HepG2 (cell line): ENCODE measurements around the gene XCL2. TPM values are rescaled to one million over a fixed set of nuclear protein-coding genes. Genes with fewer than 3 reads are reported as not detected.

Experiments
- ATAC-seq: fragments of 200-7000 bp; cut with Tn5 transposase; 3 replicates; pipeline ENCODE4 v1.9.1; 2020; ENCODE audit warnings: mild to moderate bottlenecking, moderate library complexity
- BruUV-seq: library from RNA; stranded (reverse); fragments of 400-500 nt; replicated peaks from 2 replicates; lab custom pipeline; 2021; lab: Mats Ljungman, UMichigan
- CTCF ChIA-PET: fragments of 300-600 bp; formaldehyde crosslinking; extraction: SDS; loops from one replicate; lab custom pipeline; 2021; ENCODE audit warnings: low total read pairs, inconsistent platforms, low intra/inter-chr PET ratio; lab: Yijun Ruan, JAX
- POLR2A ChIA-PET: fragments of 350-600 bp; sonication (Branson Sonifier 250); formaldehyde crosslinking; loops from one replicate; lab custom pipeline; 2020; ENCODE audit warnings: antibody characterized with exemption, inconsistent platforms; lab: Yijun Ruan, JAX
- DNase-seq: peaks from one replicate; pipeline ENCODE4 v3.0.0-alpha.2; 2015; ENCODE audit warnings: low spot score
- FAIRE-seq: peaks from 3 replicates; lab custom pipeline; 2011; peaks lifted over from hg19 to GRCh38; lab: Jason Lieb, UNC
- H2AFZ ChIP-seq: one replicate; pipeline ENCODE4 v1.6.1; 2011; ENCODE audit warnings: low read length, inconsistent platforms
- H3K27ac ChIP-seq: fragments of 300-600 bp; 3 replicates; pipeline ENCODE4 v1.8.0; 2011; ENCODE audit warnings: mixed run types, mild to moderate bottlenecking, mixed read lengths, low read length, inconsistent platforms; ENCODE audit not compliant: insufficient read depth; ENCODE audit errors: extremely low read length
- H3K27me3 ChIP-seq, 2 experiments: fragments of 200-600 bp in 1 of 2; 2 replicates in 1 of 2; 3 replicates in 1 of 2; pipeline versions ENCODE4 v1.6.0 to v1.8.0; 2011; ENCODE audit warnings: low read length in 2 of 2, mild to moderate bottlenecking in 2 of 2, moderate library complexity in 2 of 2, inconsistent platforms in 1 of 2; ENCODE audit not compliant: insufficient read depth in 2 of 2, control insufficient read depth in 1 of 2
- H3K36me3 ChIP-seq, 2 experiments: fragments of 200-600 bp in 1 of 2; replicated peaks in 1 of 2; 2 replicates in 1 of 2; 3 replicates in 1 of 2; pipeline versions ENCODE4 v1.5.1 to v1.8.0; 2011; ENCODE audit warnings: low read length in 2 of 2, inconsistent platforms in 1 of 2; ENCODE audit not compliant: insufficient read depth in 2 of 2, control insufficient read depth in 1 of 2
- H3K4me1 ChIP-seq: 2 replicates; pipeline ENCODE4 v1.5.1; 2012; ENCODE audit warnings: low read length, inconsistent platforms; ENCODE audit not compliant: insufficient read depth
- H3K4me2 ChIP-seq: 2 replicates; pipeline ENCODE4 v1.6.0; 2011; ENCODE audit warnings: low read depth, low read length, inconsistent platforms
- H3K4me3 ChIP-seq, 3 experiments: fragments of 200-600 bp in 1 of 3; sonication (generic), shearing (Covaris generic) in 1 of 3; replicated peaks in 1 of 3; 2 replicates each; pipeline ENCODE4 v1.5.1; 2011 to 2016; ENCODE audit warnings: low read length in 3 of 3, inconsistent platforms in 2 of 3, low read depth in 2 of 3, mild to moderate bottlenecking in 2 of 3, control low read depth in 1 of 3, mixed read lengths in 1 of 3; ENCODE audit not compliant: insufficient read depth in 1 of 3
- H3K79me2 ChIP-seq: one replicate; pipeline ENCODE4 v1.6.1; 2011; ENCODE audit warnings: low read length, inconsistent platforms; ENCODE audit not compliant: insufficient read depth
- H3K9ac ChIP-seq: 2 replicates; pipeline ENCODE4 v1.6.0; 2011; ENCODE audit warnings: mild to moderate bottlenecking, low read depth, low read length, inconsistent platforms; ENCODE audit not compliant: insufficient read depth
- H3K9me3 ChIP-seq: 2 replicates; pipeline ENCODE4 v1.5.1; 2012; ENCODE audit warnings: mild to moderate bottlenecking, low read length
- H4K20me1 ChIP-seq: 2 replicates; pipeline ENCODE4 v1.6.0; 2011; ENCODE audit warnings: inconsistent platforms, mild to moderate bottlenecking, low read length, moderate library complexity; ENCODE audit not compliant: insufficient read depth
- AHDC1 ChIP-seq: sonication (generic); formaldehyde crosslinking; IDR thresholded peaks from 2 replicates; pipeline ENCODE4 v1.5.1; 2020; ENCODE audit warnings: mild to moderate bottlenecking, missing genetic modification reagents, borderline replicate concordance
- CEBPG ChIP-seq: IDR thresholded peaks from 2 replicates; pipeline ENCODE4 v1.6.1; 2016
- MEIS1 ChIP-seq: sonication (generic); formaldehyde crosslinking; IDR thresholded peaks from 2 replicates; pipeline ENCODE4 v1.9.0; 2021; ENCODE audit warnings: mild to moderate bottlenecking, missing genetic modification reagents, moderate library complexity, borderline replicate concordance
- PPARG ChIP-seq: conservative IDR thresholded peaks from 2 replicates; pipeline ENCODE4 v1.6.1; 2016; ENCODE audit warnings: missing biosample characterization, missing genetic modification reagents
- SAP130 ChIP-seq: IDR thresholded peaks from 2 replicates; pipeline ENCODE4 v1.6.1; 2016; ENCODE audit warnings: low read depth
- SMAD1 ChIP-seq: sonication (generic); formaldehyde crosslinking; IDR thresholded peaks from 2 replicates; pipeline ENCODE4 v1.4.0; 2020; ENCODE audit warnings: missing genetic modification reagents, low read depth, mild to moderate bottlenecking, borderline replicate concordance
- SMARCE1 ChIP-seq: fragments of 450-650 bp; IDR thresholded peaks from 2 replicates; pipeline ENCODE4 v1.6.1; 2017; ENCODE audit warnings: borderline replicate concordance
- SP2 ChIP-seq: sonication (generic); formaldehyde crosslinking; IDR thresholded peaks from 2 replicates; pipeline ENCODE4 v1.5.1; 2020; ENCODE audit warnings: mild to moderate bottlenecking, missing genetic modification reagents
- TERF1 ChIP-seq: sonication (generic); formaldehyde crosslinking; IDR thresholded peaks from 2 replicates; pipeline ENCODE4 v1.8.0; 2022; ENCODE audit warnings: mild to moderate bottlenecking, missing genetic modification reagents, moderate library complexity
- ZNF160 ChIP-seq: sonication (generic); formaldehyde crosslinking; IDR thresholded peaks from 2 replicates; pipeline ENCODE4 v1.8.0; 2022; ENCODE audit warnings: mild to moderate bottlenecking, inconsistent platforms, missing genetic modification reagents
- ZNF18 ChIP-seq: sonication (generic); formaldehyde crosslinking; IDR thresholded peaks from 2 replicates; pipeline ENCODE4 v1.8.0; 2022; ENCODE audit warnings: mild to moderate bottlenecking, missing genetic modification reagents; ENCODE audit not compliant: insufficient replicate concordance
- ZNF256 ChIP-seq: sonication (generic); formaldehyde crosslinking; conservative IDR thresholded peaks from 2 replicates; pipeline ENCODE4 v1.4.0; 2020; ENCODE audit warnings: missing genetic modification reagents
- ZNF350 ChIP-seq: sonication (generic); formaldehyde crosslinking; IDR thresholded peaks from 2 replicates; pipeline ENCODE4 v1.4.0; 2020; ENCODE audit warnings: mild to moderate bottlenecking, low read depth, missing genetic modification reagents, borderline replicate concordance
- ZNF720 ChIP-seq: sonication (generic); formaldehyde crosslinking; IDR thresholded peaks from 2 replicates; pipeline ENCODE4 v1.4.0; 2020; ENCODE audit warnings: missing genetic modification reagents
- ZNF792 ChIP-seq: IDR thresholded peaks from 2 replicates; pipeline ENCODE4 v1.6.1; 2016
- WGBS: methylation state at CpG from one replicate; pipeline ENCODE4 v1.1.6; 2017; ENCODE audit warnings: low lambda C conversion rate; 5-methylcytosine and 5-hydroxymethylcytosine counted together
- in situ Hi-C: cut with HindIII; loops from 2 replicates; pipeline ENCODE4 v1.10.0; 2017; ENCODE audit warnings: low pct_unique_long_range_greater_than_20kb; ENCODE audit not compliant: extremely low pct_ligation_motif_present
- intact Hi-C: fragments of 100-400 bp; cut with micrococcal nuclease; formaldehyde crosslinking; loops from one replicate; pipeline ENCODE4 v1.10.0; 2022; ENCODE audit not compliant: unreplicated experiment
- polyA plus RNA-seq, 8 experiments: library from polyadenylated mRNA; depleted of rRNA in 3 of 8; stranded (reverse) in 7 of 8; unstranded in 1 of 8; fragments of >200 nt; fragmentation: Illumina TruSeq in 4 of 8; extraction: Trizol in 4 of 8; gene quantifications; 2 replicates each; pipeline versions ENCODE4 v1.2.1 to v1.2.3, GENCODE V29; 2011 to 2016; ENCODE audit warnings: low read depth in 4 of 8, missing spikeins in 1 of 8, mixed read lengths in 1 of 8; ENCODE audit not compliant: insufficient read depth in 1 of 8
- total RNA-seq, 5 experiments: library from RNA; depleted of rRNA; stranded (reverse); fragments of >200 nt; fragmentation: Illumina TruSeq; extraction: Trizol; gene quantifications; 2 replicates each; pipeline ENCODE4 v1.2.3, GENCODE V29; 2016; ENCODE audit warnings: low read depth in 1 of 5

XCL2 gene
- total and polyA plus RNA-seq, 2 of the 13 experiments (the other 11 are each of a cell fraction or from before 2014, with no cell fraction given) = 0.50 TPM; not detected in 1

GRCh38 chr1:168507231-168507630 is 36.6 kb downstream of the XCL2 start:
- H3K27me3 ChIP-seq = no peaks in the 10 kb centered on the region
- no peak overlapping the region for H3K4me3 ChIP-seq
- peaks cover 27% of the 10 kb centered on the region for H3K4me1 ChIP-seq
- ChIA-PET CTCF (no interaction called here), POLR2A (no interaction called here)
- no peaks in the 10 kb centered on the region for H4K20me1 ChIP-seq
- no peak overlapping the region for H3K4me2 ChIP-seq
- WGBS = 86% methylated on average over 3 of the region's 3 CpGs
- no peak overlapping the region for H3K27ac ChIP-seq
- in situ Hi-C loops = no loop called here
- no TSS peak for BruUV-seq
- H3K36me3 ChIP-seq = peaks cover 0 to 2% of the 10 kb centered on the region in 2 experiments; a peak in 4 of 5 replicates
- TF ChIP-seq SMAD1 (CRISPR knock-in tag) (no peak), ZNF18 (CRISPR knock-in tag) (no peak), MEIS1 (no peak), ZNF792 (no peak), TERF1 (no peak), ZNF160 (CRISPR knock-in tag) (no peak), SAP130 (CRISPR knock-in tag) (no peak), PPARG (CRISPR knock-in tag) (no peak), CEBPG (CRISPR knock-in tag) (no peak), AHDC1 (no peak), SMARCE1 (no peak), ZNF720 (CRISPR knock-in tag) (no peak), ZNF350 (no peak), ZNF256 (CRISPR knock-in tag) (no peak), SP2 (CRISPR knock-in tag) (no peak)
- FAIRE-seq (no peak), DNase-seq (no peak), ATAC-seq (no peak)
- no peak overlapping the region for H2AFZ ChIP-seq
- no peaks in the 10 kb centered on the region for H3K9me3 ChIP-seq
- intact Hi-C loops = no loop called here
- no peak overlapping the region for H3K9ac ChIP-seq
- no peaks in the 10 kb centered on the region for H3K79me2 ChIP-seq
